ENCODE data around the gene GSC2. TPM values are rescaled to one million over a fixed set of nuclear protein-coding genes. Genes with fewer than 3 reads are reported as not detected.
"Not testable (repeated sequence)": the region's sequence is repeated elsewhere in the genome, so short reads cannot be mapped to it uniquely, and the experiment has no call there.

Gene GSC2
- total RNA-seq, 2 donors from 2014 or later: not detected

DNA sequence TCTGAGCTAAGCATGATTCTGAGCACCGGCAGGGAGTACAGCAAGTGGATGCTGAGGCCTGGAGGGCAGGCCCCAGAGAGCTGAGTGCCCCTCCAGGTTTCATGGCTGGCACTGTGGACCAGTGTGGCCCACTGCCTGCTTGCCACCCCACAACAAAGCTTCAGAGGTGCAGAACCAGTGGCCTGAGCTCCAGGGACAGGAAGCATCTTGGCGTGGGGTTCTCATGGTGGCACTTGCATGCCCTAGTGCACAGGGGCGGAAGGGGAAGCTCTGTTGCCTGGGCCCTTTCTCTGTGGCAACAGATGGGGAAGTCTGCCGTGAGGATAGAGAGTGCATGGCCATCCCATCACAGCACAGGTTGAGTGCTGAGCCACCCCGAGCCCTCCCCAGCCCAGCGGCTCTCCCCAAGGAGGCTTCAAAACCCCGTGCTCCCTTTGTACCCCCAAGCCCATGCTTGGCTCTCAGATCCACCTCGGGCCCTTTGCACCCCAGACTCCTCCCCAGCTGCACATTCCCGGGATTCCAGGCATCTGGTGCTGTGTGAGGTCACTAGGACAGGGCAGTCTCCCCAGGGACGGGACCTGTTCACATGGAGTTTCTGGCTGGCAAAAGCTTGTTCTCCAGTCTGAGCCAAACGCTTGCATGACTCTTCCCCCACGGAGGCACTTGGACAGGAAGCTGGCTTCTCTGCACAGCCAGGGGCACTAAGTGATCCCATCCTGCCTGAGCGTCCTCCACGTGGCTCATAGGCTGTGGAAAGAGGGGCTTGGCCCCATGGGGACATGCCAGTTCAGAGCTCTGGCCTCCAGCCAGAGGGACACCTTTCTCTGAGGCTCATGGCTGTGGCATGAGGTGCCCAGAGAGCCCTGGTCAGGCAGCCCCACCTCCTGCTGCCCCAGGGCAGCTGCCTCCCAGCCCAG is 24.3 kb upstream of the GSC2 start:
- no peak for DNase-seq
- Mint-ChIP-seq H3K36me3 (ENCODE audit: insufficient read depth in 2 of 2) (peaks cover 0 to 2% of the 10 kb centered on the region in 2 donors), H3K4me1 (ENCODE audit: low read depth) (peaks cover 45% of the 10 kb centered on the region), H3K9me3 (no peaks in the 10 kb centered on the region), H3K27me3 (ENCODE audit: low read depth) (peaks cover 7% of the 10 kb centered on the region), H3K4me3 (no peak overlapping the region), H3K27ac (no peak overlapping the region)
- ATAC-seq (replicated peaks in 1 of 2): no peak

DNA sequence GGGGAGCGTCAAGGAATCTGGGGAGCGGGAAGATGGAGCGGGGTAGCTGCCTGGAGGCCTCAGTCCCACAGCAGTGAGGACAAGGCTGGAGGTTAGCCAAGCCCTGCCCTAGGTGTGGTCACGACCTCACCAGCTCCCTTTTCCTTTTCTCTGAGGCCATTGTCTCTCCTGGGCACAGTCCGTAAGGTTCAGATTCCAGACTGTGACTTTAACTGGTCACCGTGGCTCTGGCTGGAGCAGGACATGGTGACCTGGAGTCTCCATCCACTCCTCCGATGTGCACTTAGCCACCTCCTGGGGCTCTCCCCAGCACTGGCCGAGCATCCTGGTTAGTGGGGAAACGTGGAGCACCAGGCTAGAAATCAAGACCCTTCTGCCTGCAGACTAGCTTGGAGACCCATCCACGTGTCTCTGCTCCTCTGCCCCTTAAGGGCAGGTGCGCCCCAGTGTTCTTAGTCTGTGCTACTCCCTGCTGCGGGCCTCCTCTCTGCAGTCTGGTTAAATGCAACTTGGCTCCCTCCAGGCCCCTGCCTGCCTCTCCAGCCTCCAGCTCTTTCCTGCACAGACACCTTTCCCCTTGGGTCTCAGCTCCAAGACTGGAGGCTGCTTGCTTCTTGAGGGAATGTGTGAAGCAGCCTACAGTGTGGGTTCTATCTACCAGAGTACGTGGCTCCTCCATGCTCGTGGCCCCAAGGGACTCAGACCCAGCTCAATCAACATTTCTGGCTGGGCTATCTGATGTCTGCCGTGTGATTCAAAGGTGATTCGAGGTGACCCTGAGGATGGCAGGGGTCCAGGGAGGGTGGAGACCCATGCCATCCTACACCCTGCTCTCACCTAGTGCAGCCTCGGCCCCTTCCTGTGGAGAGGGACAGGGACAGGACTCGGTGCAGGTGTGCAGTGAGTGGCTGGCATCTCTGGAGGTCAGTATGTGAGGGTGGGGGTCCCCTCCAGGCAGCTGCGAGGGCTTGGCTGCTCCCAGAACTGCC is 23.2 kb upstream of the GSC2 start:
- Mint-ChIP-seq H3K36me3 (ENCODE audit: insufficient read depth in 2 of 2) (peaks cover 0 to 2% of the 10 kb centered on the region in 2 donors), H3K4me3 (peak overlapping the region; percentile 90 to 99), H3K9me3 (no peaks in the 10 kb centered on the region), H3K4me1 (ENCODE audit: low read depth) (peaks cover 42% of the 10 kb centered on the region), H3K27ac (peak overlapping the region; percentile 78), H3K27me3 (ENCODE audit: low read depth) (peaks cover 17% of the 10 kb centered on the region)
- DNase-seq (no peak), ATAC-seq (replicated peaks in 1 of 2) (no peak)

DNA sequence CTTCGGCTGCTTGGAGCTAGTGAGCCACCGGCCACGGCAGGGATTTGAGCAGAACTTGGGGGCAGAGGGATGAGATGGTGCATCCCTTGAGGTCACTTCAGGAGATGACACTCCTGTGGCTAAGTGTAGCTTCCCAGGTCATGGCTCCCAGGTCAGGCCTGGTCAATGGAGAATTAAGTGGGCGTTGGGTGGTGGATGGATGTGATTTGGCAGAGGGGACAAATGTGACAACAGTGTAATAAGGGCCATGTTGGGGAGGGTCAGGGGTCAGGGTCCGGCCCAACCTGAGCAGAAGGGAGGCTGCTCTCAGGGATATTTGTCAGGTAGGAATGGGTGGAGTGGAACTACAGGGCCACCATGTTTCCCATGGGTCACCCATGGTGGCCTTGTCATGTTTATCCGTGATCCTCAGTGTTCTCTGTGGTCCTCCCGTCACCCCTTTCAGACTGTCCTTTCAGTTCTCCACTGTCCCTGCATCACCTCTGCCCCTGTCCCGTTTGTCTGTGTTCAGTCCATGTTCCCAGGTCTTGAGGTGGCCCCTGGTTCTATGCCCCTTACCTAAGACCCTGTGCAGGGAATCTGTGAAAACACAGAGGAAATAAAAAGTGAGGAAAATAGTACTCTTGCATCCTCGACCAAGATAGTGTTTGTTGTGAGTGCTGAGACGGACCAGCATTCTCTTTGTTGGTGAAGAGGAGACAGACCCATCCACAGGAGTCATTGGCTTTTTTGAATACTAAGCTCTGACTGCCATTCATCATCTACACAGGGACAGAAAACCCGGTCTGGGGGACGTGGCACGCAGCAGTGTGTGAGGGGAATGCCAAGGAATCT is 22.3 kb upstream of the GSC2 start:
- Mint-ChIP-seq H3K27me3 (ENCODE audit: low read depth) (peaks cover 25% of the 10 kb centered on the region), H3K27ac (peak overlapping the region; percentile 83), H3K36me3 (ENCODE audit: insufficient read depth in 2 of 2) (peaks cover 0 to 2% of the 10 kb centered on the region in 2 donors), H3K4me3 (peak overlapping the region; percentile 90 to 99), H3K4me1 (ENCODE audit: low read depth) (peaks cover 42% of the 10 kb centered on the region), H3K9me3 (no peaks in the 10 kb centered on the region)
- ATAC-seq (replicated peaks in 1 of 2) (no peak), DNase-seq (no peak)

DNA sequence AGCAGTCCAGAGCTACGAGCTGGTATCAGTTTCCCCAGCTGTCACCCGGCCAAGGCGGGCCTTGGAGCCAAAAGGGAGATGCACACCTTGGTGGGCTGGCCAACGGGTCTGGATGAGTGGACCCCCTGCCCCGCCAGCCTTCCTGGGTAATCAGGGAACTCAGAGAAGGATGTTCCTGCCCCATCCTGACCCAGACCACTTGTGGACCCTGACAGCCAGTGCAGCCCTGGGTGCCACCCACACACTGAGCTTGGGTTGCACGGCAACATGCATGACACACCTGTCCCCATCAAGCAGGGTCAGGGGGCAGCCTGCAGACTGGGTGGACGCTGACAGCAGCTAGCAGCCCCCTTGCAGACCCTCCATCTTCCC is 19.8 kb upstream of the GSC2 start:
- Mint-ChIP-seq H3K9me3 (no peaks in the 10 kb centered on the region), H3K4me1 (ENCODE audit: low read depth) (peaks cover 38% of the 10 kb centered on the region), H3K36me3 (ENCODE audit: insufficient read depth in 2 of 2) (peaks cover 0 to 2% of the 10 kb centered on the region in 2 donors), H3K27ac (no peak overlapping the region), H3K27me3 (ENCODE audit: low read depth) (peaks cover 35% of the 10 kb centered on the region), H3K4me3 (peak overlapping the region; percentile 90 to 99)
- ATAC-seq (replicated peaks in 1 of 2): no peak
- DNase-seq: no peak

DNA sequence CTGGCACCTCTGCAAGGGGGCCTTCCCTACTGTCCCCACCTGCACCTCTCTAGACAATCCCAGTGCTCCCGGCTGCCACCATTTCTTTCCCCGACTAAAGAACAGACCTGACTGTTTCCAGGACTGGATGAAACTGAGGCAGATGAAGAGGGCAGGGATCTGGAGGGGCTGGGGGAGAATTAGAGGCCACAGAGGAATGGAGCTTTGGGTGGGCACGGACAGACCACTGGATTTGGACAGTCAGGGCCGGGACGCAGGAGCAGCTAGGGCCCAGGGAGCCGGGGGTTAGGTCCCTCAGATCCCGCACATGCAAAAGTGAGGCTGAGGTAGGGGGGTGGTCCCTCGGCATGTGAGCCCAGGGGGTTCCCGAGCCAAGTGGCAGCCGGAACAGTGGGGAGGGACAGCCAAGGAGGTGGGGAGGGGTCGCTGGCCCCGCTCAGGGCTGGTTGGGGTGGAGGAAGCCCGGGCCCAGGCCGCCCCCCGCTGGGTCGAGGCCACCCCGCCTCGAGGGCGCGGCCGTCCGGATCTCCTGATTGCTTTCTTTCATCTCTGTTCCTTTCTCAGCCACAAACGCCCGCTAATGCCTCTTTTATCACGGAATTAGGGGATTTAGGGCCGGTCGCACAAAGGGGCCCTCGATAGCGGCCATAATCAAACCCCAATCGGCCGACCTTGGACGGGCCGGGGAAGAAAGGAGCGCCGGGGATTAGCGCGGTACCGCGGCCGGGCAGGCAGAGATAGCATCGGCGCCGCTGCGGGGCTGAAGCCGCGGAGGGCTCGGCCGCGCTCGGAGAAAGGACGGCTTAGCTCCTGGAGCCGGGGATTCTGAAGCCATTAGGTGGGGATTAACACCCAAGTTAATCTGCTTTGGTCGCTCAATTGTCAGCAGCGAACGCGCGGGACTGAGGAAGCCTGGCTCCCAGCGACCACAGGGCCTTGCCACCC is 19.2 kb upstream of the GSC2 start:
- DNase-seq (no peak), ATAC-seq (replicated peaks in 1 of 2) (no peak)

DNA sequence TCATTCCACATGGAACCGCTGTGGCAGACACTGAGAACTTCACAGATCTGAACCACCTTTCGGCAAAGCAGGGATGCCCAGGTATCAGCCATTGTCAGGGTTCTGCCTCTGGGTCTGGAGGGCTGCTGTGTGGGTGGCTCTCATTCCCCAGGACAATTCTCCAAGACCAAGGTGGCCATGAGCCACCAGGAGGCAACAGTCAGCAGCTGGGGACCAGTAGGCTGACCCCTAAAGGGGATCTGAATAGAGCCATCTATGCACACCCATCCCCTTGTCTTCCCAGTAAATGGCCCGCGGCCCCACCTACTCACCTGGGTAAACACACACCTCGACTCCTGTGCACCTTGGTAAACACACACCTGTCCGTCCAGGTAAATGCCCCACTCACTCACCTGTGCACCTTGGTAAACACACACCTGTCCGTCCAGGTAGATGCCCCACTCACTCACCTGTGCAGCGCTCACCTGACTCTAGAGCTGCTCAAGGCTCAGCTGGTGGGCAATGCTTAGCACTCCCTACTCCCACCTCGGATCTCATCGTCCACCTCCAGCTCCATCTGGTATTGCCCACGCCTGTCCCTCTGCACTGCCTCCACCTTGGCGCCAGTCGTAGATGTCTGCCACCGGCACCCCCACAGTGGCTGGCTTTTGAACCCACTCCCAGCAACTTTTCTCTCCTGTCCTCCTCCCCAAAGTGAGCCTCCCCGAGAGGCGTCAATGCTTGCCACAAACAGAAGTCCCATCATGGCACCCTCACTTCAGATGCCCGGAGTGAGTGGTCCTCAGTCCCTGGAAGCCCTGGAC is 18.2 kb upstream of the GSC2 start:
- H3K4me1 Mint-ChIP-seq (ENCODE audit: low read depth): peaks cover 25% of the 10 kb centered on the region

More for the DNA sequence above, 19.2 kb upstream of the GSC2 start:
- H3K4me3 Mint-ChIP-seq: peak overlapping the region; percentile 81 to 99
- H3K27ac Mint-ChIP-seq: no peak overlapping the region
- H3K9me3 Mint-ChIP-seq: no peaks in the 10 kb centered on the region
- peaks cover 0 to 2% of the 10 kb centered on the region in 2 donors for H3K36me3 Mint-ChIP-seq (ENCODE audit: insufficient read depth in 2 of 2)
- peaks cover 35% of the 10 kb centered on the region for H3K4me1 Mint-ChIP-seq (ENCODE audit: low read depth)
- peaks cover 35% of the 10 kb centered on the region for H3K27me3 Mint-ChIP-seq (ENCODE audit: low read depth)

DNA sequence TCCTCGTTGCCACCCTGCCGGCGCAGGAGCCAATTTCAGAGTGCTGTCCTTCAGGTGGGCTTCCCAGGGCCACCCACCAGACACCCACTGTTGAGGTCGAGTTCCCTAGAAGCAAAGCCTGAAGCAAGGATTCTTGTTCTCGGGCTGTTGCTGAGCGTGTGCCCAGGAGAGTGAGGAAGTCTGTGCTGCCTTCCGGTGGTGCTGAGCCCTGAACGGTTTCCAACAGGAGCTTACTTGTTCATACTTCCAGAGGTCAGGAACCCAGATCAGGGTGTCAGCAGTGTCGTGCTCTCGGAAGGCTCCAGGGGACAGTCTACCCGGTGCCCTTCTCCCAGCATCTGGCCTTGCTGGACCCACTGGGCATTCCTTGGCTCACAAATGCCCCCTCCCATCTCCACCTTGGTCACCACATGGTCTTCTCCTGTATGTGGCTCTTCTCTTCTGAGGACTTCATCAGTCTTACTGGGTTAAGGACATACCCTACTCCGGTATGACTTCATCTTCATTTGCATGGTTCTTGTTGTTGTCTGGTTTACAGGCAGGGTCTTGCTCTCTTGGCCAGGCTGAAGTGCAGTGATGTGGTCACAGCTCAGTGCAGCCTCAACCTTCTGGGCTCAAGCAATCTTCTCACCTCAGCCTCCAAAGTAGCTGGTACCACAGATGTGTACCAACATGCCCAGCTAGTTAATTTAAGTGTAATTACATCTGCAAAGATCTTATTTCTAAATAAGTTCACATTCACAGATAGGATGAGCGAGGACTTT is 17.2 kb upstream of the GSC2 start:
- no peak overlapping the region for H3K4me3 Mint-ChIP-seq
- ATAC-seq (replicated peaks in 1 of 2): no peak
- H3K9me3 Mint-ChIP-seq: no peaks in the 10 kb centered on the region
- DNase-seq: no peak
- H3K27me3 Mint-ChIP-seq (ENCODE audit: low read depth): peaks cover 35% of the 10 kb centered on the region
- H3K36me3 Mint-ChIP-seq (ENCODE audit: insufficient read depth in 2 of 2): peaks cover 0 to 2% of the 10 kb centered on the region in 2 donors
- peaks cover 15% of the 10 kb centered on the region for H3K4me1 Mint-ChIP-seq (ENCODE audit: low read depth)
- no peak overlapping the region for H3K27ac Mint-ChIP-seq

More for the DNA sequence above, 18.2 kb upstream of the GSC2 start:
- no peak overlapping the region for H3K27ac Mint-ChIP-seq
- H3K36me3 Mint-ChIP-seq (ENCODE audit: insufficient read depth in 2 of 2): peaks cover 0 to 2% of the 10 kb centered on the region in 2 donors
- peak overlapping the region in 1 of 2 donors; percentile 9 for H3K4me3 Mint-ChIP-seq
- H3K9me3 Mint-ChIP-seq: no peaks in the 10 kb centered on the region
- ATAC-seq (replicated peaks in 1 of 2) (no peak), DNase-seq (no peak)
- peaks cover 35% of the 10 kb centered on the region for H3K27me3 Mint-ChIP-seq (ENCODE audit: low read depth)

DNA sequence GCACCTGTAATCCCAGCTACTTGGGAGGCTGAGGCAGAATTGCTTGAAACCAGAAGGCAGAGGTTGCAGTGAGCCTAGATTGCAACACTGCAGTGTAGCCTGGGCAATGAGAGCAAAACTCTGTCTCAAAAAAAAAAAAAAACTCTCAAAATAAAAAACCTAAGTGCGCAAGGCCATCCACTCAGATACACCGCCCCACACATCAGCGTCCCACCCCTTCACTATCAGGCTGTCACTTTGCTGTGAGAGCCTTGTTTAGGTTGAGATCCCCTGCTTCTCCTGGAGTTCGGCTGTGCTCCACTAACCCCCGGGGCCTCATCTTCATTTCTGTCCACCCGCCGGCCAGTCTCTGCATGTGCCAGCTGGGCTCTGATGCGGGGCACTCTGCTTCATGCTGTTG is 16.3 kb upstream of the GSC2 start:
- Mint-ChIP-seq H3K27me3 (ENCODE audit: low read depth) (peaks cover 35% of the 10 kb centered on the region), H3K4me3 (no peak overlapping the region), H3K36me3 (ENCODE audit: insufficient read depth in 2 of 2) (peaks cover 0 to 2% of the 10 kb centered on the region in 2 donors), H3K9me3 (no peaks in the 10 kb centered on the region), H3K27ac (no peak overlapping the region), H3K4me1 (ENCODE audit: low read depth) (peaks cover 11% of the 10 kb centered on the region)
- no peak for ATAC-seq (replicated peaks in 1 of 2)
- no peak for DNase-seq

DNA sequence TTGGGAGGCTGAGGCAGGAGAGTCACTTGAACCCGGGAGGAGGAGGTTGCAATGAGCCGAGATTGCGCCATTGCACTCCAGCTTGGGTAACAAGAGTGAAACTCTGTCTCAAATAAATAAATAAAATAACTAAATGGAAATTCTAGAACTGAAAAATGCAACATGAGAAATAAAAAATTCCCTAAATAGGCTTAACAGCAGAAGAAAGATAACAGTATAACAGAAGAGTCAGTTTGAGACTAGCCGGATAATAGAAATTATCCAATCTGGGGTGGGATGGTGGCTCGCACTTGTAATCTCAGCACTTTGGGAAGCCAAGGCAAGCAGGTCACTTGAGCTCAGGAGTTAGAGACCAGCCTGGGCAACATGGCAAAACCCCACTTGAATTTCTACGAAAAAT is 14.3 kb upstream of the GSC2 start:
- ATAC-seq (replicated peaks in 1 of 2): no peak
- no peaks in the 10 kb centered on the region for H3K36me3 Mint-ChIP-seq (ENCODE audit: insufficient read depth in 2 of 2)
- H3K27me3 Mint-ChIP-seq (ENCODE audit: low read depth): peaks cover 28% of the 10 kb centered on the region
- no peak overlapping the region for H3K4me3 Mint-ChIP-seq
- no peaks in the 10 kb centered on the region for H3K4me1 Mint-ChIP-seq (ENCODE audit: low read depth)
- no peak for DNase-seq
- H3K9me3 Mint-ChIP-seq: no peaks in the 10 kb centered on the region
- no peak overlapping the region for H3K27ac Mint-ChIP-seq

DNA sequence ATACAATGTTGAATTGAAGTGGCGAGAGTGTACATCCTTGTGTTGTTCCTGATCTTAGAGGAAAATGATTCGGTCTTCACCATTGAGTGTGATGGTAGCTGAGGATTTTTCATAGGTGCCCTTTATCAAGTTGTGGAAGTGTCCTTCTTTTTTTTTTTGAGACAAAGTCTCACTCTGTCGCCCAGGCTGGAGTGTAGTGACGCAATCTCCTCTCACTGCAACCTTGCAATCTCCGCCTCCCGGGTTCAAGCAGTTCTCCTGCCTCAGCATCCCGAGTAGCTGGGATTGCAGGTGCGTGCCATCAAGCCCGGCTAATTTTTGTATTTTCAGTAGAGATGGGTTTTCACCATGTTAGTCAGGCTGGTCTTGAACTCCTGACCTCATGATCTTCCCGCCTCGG is 8.6 kb upstream of the GSC2 start:
- H3K4me3 Mint-ChIP-seq; H3K27me3 Mint-ChIP-seq (ENCODE audit: low read depth); H3K4me1 Mint-ChIP-seq (ENCODE audit: low read depth); H3K9me3 Mint-ChIP-seq; ATAC-seq (replicated peaks in 1 of 2); H3K36me3 Mint-ChIP-seq (ENCODE audit: insufficient read depth in 2 of 2); DNase-seq; H3K27ac Mint-ChIP-seq: not testable (repeated sequence)

Data from activated T-cell treated with anti-CD3 and anti-CD28 coated beads, Interleukin-2, amount 50 U/mL, for 72 hours (primary cell).